ENCODE measurements around the gene GRM2.
"Not testable (repeated sequence)": the region's sequence is repeated elsewhere in the genome, so short reads cannot be mapped to it uniquely, and the experiment has no call there.

The GRM2 gene

DNA sequence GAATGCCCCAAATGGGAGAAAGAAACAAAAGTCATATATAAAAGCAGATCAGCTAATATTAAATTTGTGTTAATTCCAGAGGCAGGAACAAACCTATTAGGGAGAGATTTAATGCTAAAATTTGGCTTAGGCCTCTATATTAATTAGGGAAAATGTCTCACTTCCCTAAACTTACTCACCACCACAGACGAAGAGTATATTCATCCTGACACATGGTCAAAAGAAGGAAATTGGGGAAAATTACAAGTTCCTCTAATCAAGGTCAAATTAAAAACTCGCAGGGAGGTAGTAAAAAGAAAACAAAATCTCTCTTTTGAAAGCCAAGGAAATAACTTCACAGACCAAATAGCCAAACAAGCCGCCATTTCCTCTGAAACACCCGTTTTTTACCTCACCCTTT, 32.2 kb downstream of the GRM2 start:
- TF ChIP-seq, protein P1, sequence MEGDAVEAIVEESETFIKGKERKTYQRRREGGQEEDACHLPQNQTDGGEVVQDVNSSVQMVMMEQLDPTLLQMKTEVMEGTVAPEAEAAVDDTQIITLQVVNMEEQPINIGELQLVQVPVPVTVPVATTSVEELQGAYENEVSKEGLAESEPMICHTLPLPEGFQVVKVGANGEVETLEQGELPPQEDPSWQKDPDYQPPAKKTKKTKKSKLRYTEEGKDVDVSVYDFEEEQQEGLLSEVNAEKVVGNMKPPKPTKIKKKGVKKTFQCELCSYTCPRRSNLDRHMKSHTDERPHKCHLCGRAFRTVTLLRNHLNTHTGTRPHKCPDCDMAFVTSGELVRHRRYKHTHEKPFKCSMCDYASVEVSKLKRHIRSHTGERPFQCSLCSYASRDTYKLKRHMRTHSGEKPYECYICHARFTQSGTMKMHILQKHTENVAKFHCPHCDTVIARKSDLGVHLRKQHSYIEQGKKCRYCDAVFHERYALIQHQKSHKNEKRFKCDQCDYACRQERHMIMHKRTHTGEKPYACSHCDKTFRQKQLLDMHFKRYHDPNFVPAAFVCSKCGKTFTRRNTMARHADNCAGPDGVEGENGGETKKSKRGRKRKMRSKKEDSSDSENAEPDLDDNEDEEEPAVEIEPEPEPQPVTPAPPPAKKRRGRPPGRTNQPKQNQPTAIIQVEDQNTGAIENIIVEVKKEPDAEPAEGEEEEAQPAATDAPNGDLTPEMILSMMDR (IDR thresholded peaks at IDR 0.05): no peak
- Histone ChIP-seq H3K9me3 (no peaks in the 10 kb centered on the region), H3K36me3 (no peaks in the 10 kb centered on the region), H3K27me3 (no peaks in the 10 kb centered on the region), H3K4me3 (no peak overlapping the region), H3K27ac (no peak overlapping the region), H3K4me1 (no peaks in the 10 kb centered on the region)
- no peak for DNase-seq
- intact Hi-C loops (cut with DNase I; ENCODE audit: low total_unique reads): no loop called here

DNA sequence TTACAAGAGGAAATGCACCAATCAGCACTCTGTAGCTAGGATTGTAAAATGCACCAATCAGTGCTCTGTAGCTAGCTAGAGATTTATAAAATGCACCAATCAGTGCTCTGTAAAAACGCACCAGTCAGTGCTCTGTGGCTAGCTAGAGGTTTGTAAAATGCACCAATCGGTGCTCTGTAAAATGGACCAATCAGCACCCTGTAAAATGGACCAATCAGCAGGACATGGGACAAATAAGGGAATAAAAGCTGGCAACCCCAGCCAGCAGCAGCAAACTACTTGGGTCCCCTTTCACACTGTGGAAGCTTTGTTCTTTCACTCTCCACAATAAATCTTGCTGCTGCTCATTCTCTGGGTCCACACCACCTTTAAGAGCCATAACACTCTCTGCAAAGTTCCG, 35.5 kb downstream of the GRM2 start:
- H3K4me3 ChIP-seq; H3K4me1 ChIP-seq; H3K27me3 ChIP-seq; H3K27ac ChIP-seq; H3K36me3 ChIP-seq; DNase-seq; intact Hi-C loops (cut with DNase I; ENCODE audit: low total_unique reads); H3K9me3 ChIP-seq: not testable (repeated sequence)

DNA sequence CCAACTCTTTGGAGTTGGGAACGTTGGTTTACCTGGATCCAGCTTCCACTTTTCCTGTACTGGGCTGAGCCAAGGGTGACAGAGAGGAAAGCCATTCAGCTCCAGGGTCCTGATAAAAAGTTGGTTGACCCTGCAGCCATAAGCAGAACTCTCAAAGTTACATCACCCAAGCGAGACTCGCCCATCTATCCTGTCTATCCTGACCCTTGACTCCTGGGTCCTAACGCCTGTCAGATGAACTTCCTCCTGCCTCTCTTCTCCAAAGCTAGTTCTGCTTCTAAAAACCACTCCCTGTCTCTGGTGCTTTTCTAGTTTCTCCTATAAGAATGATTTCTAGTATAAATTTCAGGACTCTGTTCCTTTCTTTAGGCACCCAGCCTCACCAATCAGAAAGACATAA, 36.1 kb downstream of the GRM2 start:
- H3K36me3 ChIP-seq; H3K4me1 ChIP-seq; intact Hi-C loops (cut with DNase I; ENCODE audit: low total_unique reads); H3K27me3 ChIP-seq; H3K27ac ChIP-seq; H3K9me3 ChIP-seq; H3K4me3 ChIP-seq: not testable (repeated sequence)
- DNase-seq: peak in 1 of 2 donors; percentile 45

DNA sequence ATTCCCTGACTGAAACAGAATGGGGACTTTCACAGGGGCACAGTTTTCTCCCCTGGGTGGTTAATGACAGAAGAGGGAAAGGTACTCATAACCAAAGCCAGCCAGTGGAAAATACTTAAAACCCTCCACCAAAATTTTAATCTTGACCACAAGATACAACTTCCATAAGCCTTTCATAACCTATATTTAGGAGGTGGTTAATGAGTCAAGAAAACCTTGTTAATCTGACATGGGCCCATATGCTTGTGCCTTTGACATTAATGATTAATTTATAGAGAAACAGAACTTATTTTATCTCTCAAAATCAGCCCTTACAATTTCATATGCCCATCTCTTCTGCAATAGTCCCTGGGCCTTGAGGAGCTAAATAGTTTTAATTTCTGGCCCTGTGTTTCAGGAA, 41.0 kb downstream of the GRM2 start:
- DNase-seq: no peak
- H3K27ac ChIP-seq: no peak overlapping the region
- no peak overlapping the region for H3K4me3 ChIP-seq
- intact Hi-C loops (cut with DNase I; ENCODE audit: low total_unique reads): no loop called here
- TF ChIP-seq, protein P1 (IDR thresholded peaks at IDR 0.05): no peak
- no peaks in the 10 kb centered on the region for H3K36me3 ChIP-seq
- H3K4me1 ChIP-seq: no peaks in the 10 kb centered on the region
- H3K27me3 ChIP-seq: no peaks in the 10 kb centered on the region
- no peaks in the 10 kb centered on the region for H3K9me3 ChIP-seq

DNA sequence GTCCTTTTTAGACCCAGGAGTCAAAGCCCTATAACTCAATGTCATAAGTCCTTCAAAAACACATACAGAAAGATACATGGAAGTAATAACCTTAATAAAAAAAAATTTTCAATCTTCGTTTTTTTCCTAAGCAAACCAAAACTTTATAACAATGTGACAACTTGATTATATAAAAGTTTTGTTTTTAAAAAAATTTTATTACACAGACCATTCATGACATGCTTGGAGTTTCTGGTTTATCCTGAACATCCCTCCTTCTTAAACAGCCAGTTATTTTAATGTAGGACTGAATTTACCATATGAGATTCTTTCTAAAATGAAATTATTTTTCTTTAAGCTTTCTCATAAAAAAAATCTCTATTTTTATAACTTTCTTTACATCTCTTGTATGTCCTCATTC, 41.5 kb downstream of the GRM2 start:
- intact Hi-C loops (cut with DNase I; ENCODE audit: low total_unique reads): no loop called here
- no peak for DNase-seq
- Histone ChIP-seq H3K27me3 (no peaks in the 10 kb centered on the region), H3K9me3 (no peaks in the 10 kb centered on the region), H3K36me3 (no peaks in the 10 kb centered on the region), H3K4me3 (no peak overlapping the region), H3K4me1 (no peaks in the 10 kb centered on the region), H3K27ac (no peak overlapping the region)
- TF ChIP-seq, protein P1 (IDR thresholded peaks at IDR 0.05): no peak

DNA sequence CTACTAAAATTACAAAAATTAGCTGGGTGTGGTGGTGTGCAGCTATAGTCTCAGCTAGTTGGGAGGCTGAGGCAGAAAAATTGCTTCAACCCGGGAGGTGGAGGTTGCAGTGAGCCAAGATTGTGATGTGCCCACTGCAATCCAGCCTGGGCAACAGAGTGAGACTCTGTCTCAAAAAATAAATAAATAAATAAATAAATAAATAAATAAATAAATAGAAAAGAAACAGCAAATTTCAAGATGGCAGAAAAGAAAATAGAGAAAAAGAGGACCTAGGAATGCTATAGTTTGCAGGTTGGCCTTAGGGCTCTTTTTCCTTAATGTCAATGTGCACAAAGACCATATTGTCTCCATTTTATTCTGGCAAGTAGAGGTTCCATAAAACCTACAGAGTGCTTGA, 44.0 kb downstream of the GRM2 start:
- Histone ChIP-seq H3K27me3 (no peaks in the 10 kb centered on the region), H3K27ac (no peak overlapping the region), H3K36me3 (no peaks in the 10 kb centered on the region), H3K4me3 (no peak overlapping the region), H3K4me1 (no peaks in the 10 kb centered on the region), H3K9me3 (no peaks in the 10 kb centered on the region)
- no peak for DNase-seq
- intact Hi-C loops (cut with DNase I; ENCODE audit: low total_unique reads): no loop called here
- TF ChIP-seq, protein P1 (IDR thresholded peaks at IDR 0.05): no peak

DNA sequence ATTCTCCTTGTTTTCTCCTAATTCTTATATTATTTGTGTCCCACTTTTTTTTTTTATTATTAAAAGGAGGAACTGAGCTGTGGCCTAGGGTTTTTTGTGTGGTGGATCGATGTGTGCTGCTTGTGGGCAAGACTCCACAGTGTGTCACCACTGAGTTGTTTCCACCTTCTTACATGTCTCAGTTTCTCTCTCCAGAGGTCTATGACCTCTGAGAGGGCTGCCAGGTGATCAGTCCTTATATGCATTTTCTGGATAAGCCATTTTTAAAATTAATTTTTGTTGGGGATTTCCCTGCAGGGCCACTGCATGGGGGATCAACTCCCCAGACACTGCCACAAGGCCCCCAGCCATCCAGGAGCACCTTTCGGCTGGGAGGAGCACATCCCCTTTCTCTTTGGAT, 44.4 kb downstream of the GRM2 start:
- TF ChIP-seq, protein P1 (IDR thresholded peaks at IDR 0.05): no peak
- H3K36me3 ChIP-seq: no peaks in the 10 kb centered on the region
- DNase-seq: no peak
- intact Hi-C loops (cut with DNase I; ENCODE audit: low total_unique reads): no loop called here
- H3K27me3 ChIP-seq: no peaks in the 10 kb centered on the region
- H3K9me3 ChIP-seq: no peaks in the 10 kb centered on the region
- H3K4me1 ChIP-seq: no peaks in the 10 kb centered on the region
- H3K4me3 ChIP-seq: no peak overlapping the region
- H3K27ac ChIP-seq: no peak overlapping the region

DNA sequence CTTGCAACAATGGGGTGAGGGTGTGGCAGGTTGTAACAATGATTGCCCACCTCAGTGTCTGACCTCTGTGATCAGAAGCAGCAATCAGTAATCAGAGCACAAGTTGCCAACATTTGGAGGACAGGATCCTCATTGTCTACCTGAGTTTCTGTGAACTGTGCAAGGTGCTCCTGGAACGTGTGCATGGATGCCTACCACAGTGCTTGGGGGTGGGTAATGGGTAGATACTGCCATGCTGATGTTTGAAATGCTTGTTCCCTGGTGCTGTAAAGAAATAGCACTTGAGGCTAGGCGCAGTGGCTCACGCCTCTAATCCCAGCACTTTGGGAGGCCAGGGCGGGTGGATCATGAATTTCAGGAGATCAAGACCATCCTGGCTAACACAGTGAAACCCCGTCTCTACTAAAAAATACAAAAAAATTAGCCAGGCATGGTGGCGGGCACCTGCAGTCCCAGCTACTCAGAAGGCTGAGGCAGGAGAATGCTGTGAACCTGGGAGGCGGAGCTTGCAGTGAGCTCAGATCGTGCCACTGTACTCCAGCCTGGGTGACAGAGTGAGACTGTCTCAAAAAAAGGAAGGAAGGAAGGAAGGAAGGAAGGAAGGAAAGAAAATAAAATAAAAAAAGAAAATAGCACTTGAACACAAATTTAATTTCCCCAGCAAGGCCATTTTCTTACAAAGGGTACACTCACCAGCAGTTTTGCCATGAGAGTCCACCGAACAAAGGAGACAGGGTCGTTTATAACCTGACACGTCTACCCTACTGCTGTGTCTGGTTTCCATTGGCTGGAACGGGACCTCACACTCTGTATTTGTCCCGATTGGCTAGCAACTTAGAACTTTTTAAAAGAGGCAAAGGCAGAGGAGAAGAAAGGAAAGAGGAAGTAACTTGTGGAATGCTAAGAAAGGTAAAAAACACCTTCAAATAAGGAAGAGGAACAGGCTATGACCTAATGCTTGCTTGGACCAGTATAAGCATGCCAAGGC, 47.2 kb downstream of the GRM2 start:
- H3K27ac ChIP-seq; H3K9me3 ChIP-seq; H3K27me3 ChIP-seq; DNase-seq; H3K4me3 ChIP-seq; H3K36me3 ChIP-seq; H3K4me1 ChIP-seq; intact Hi-C loops (cut with DNase I; ENCODE audit: low total_unique reads): not testable (repeated sequence)
